Keratinocyte (primary cell): ENCODE measurements around the gene LIN28A. TPM values are rescaled to one million over a fixed set of nuclear protein-coding genes. Genes with fewer than 3 reads are reported as not detected.
A peak's percentile ranks its signal among the peaks of the same experiment; 100 is the strongest.

Source experiments
- DNase-seq: peaks from one replicate; pipeline ENCODE4 v3.0.0-alpha.2; 2011; ENCODE audit warnings: low read depth, missing footprints, low spot score
- FAIRE-seq: peaks from 2 replicates; lab custom pipeline; 2011; peaks lifted over from hg19 to GRCh38; lab: Jason Lieb, UNC
- H2AFZ ChIP-seq: 2 replicates; pipeline ENCODE4 v1.6.0; 2012; ENCODE audit warnings: low read length, control low read depth, inconsistent platforms; ENCODE audit not compliant: control insufficient read depth
- H3K27ac ChIP-seq: 2 replicates; pipeline ENCODE4 v1.5.1; 2011; ENCODE audit warnings: low read length; ENCODE audit not compliant: control insufficient read depth, insufficient read depth
- H3K27me3 ChIP-seq: 3 replicates; pipeline ENCODE4 v1.6.0; 2011; ENCODE audit warnings: low read length; ENCODE audit not compliant: control insufficient read depth, insufficient read depth; ENCODE audit errors: extremely low read depth
- H3K36me3 ChIP-seq, 2 experiments: 2 replicates in 1 of 2; 3 replicates in 1 of 2; pipeline ENCODE4 v1.5.1; 2011; ENCODE audit warnings: low read length in 2 of 2, mild to moderate bottlenecking in 1 of 2; ENCODE audit not compliant: control insufficient read depth in 2 of 2, insufficient read depth in 2 of 2; ENCODE audit errors: extremely low read depth in 1 of 2
- H3K4me1 ChIP-seq: 3 replicates; pipeline ENCODE4 v1.5.1; 2011; ENCODE audit warnings: low read length; ENCODE audit not compliant: control insufficient read depth, insufficient read depth; ENCODE audit errors: extremely low read depth
- H3K4me2 ChIP-seq: 3 replicates; pipeline ENCODE4 v1.6.0; 2011; ENCODE audit warnings: low read depth, low read length; ENCODE audit not compliant: control insufficient read depth, insufficient read depth; ENCODE audit errors: extremely low read depth
- H3K4me3 ChIP-seq, 3 experiments: fragments of 200-600 bp in 1 of 3; sonication (generic) in 1 of 3; 2 replicates in 2 of 3; 3 replicates in 1 of 3; pipeline ENCODE4 v1.5.1; 2011 to 2016; ENCODE audit warnings: low read length in 3 of 3, mild to moderate bottlenecking in 3 of 3, control low read depth in 2 of 3, inconsistent platforms in 1 of 3, low read depth in 1 of 3, mixed read lengths in 1 of 3, mixed run types in 1 of 3, moderate library complexity in 1 of 3; ENCODE audit not compliant: control insufficient read depth in 2 of 3, insufficient read depth in 2 of 3; ENCODE audit errors: extremely low read depth in 1 of 3
- H3K79me2 ChIP-seq: 2 replicates; pipeline ENCODE4 v1.6.0; 2012; ENCODE audit warnings: low read length; ENCODE audit not compliant: control insufficient read depth, insufficient read depth
- H3K9ac ChIP-seq: 3 replicates; pipeline ENCODE4 v1.6.0; 2011; ENCODE audit warnings: low read length; ENCODE audit not compliant: control insufficient read depth, insufficient read depth; ENCODE audit errors: extremely low read depth
- H3K9me1 ChIP-seq: 3 replicates; pipeline ENCODE4 v1.6.0; 2011; ENCODE audit warnings: low read length; ENCODE audit not compliant: control insufficient read depth, insufficient read depth; ENCODE audit errors: extremely low read depth
- H3K9me3 ChIP-seq: 2 replicates; pipeline ENCODE4 v1.5.1; 2012; ENCODE audit warnings: low read depth, low read length; ENCODE audit not compliant: control insufficient read depth
- H4K20me1 ChIP-seq: 3 replicates; pipeline ENCODE4 v1.6.0; 2011; ENCODE audit warnings: low read length; ENCODE audit not compliant: control insufficient read depth, insufficient read depth; ENCODE audit errors: extremely low read depth
- EZH2 ChIP-seq: IDR thresholded peaks from one replicate; pipeline ENCODE4 v1.6.1; 2012; ENCODE audit warnings: inconsistent platforms, mild to moderate bottlenecking, low read length, moderate library complexity
- dilution Hi-C: fragments of 300-500 bp; cut with MboI; formaldehyde crosslinking; loops from one replicate; pipeline ENCODE4 v1.7.0; 2020; ENCODE audit warnings: low sequenced_read_pairs; ENCODE audit not compliant: extremely low pct_ligation_motif_present
- polyA plus RNA-seq, 5 experiments: library from polyadenylated mRNA; depleted of rRNA in 3 of 5; stranded (reverse) in 3 of 5; stranded (forward) in 1 of 5; unstranded in 1 of 5; fragments of >200 nt; gene quantifications; 1 replicate in 1 of 5; 2 replicates in 3 of 5; 3 replicates in 1 of 5; pipeline versions ENCODE4 v1.2.1 to v1.2.3, GENCODE V29; 2011 to 2012; ENCODE audit warnings: missing spikeins in 2 of 5, low read depth in 1 of 5, low replicate concordance in 1 of 5
- TF ChIP-seq, protein P1 (sequence below), 3 experiments: IDR thresholded peaks in 1 of 3; conservative IDR thresholded peaks in 1 of 3; optimal IDR thresholded peaks in 1 of 3; 2 replicates in 2 of 3; 3 replicates in 1 of 3; pipeline versions ENCODE3 to v1.5.1; 2011; ENCODE audit warnings: low read length in 3 of 3, mild to moderate bottlenecking in 3 of 3, moderate library complexity in 2 of 3, control low read depth in 1 of 3, inconsistent platforms in 1 of 3; ENCODE audit not compliant: insufficient read depth in 2 of 3; ENCODE audit errors: extremely low read depth in 1 of 3

The LIN28A gene
- polyA plus RNA-seq, 1 donor (not counting 4 experiments of a cell fraction or from before 2014, with no cell fraction given): not detected

- no peaks in the 10 kb centered on the region for H3K79me2 ChIP-seq
- TF ChIP-seq, protein P1, sequence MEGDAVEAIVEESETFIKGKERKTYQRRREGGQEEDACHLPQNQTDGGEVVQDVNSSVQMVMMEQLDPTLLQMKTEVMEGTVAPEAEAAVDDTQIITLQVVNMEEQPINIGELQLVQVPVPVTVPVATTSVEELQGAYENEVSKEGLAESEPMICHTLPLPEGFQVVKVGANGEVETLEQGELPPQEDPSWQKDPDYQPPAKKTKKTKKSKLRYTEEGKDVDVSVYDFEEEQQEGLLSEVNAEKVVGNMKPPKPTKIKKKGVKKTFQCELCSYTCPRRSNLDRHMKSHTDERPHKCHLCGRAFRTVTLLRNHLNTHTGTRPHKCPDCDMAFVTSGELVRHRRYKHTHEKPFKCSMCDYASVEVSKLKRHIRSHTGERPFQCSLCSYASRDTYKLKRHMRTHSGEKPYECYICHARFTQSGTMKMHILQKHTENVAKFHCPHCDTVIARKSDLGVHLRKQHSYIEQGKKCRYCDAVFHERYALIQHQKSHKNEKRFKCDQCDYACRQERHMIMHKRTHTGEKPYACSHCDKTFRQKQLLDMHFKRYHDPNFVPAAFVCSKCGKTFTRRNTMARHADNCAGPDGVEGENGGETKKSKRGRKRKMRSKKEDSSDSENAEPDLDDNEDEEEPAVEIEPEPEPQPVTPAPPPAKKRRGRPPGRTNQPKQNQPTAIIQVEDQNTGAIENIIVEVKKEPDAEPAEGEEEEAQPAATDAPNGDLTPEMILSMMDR (optimal IDR thresholded peaks at IDR 0.05 in 1 of 3, IDR thresholded peaks at IDR 0.05 in 1 of 3, conservative IDR thresholded peaks at IDR 0.05 in 1 of 3; ENCODE audit: extremely low read depth in 1 of 3, insufficient read depth in 2 of 3, low read length in 3 of 3): no peak
- TF ChIP-seq EZH2: peak; percentile 68
- no peaks in the 10 kb centered on the region for H3K9me3 ChIP-seq
- no peaks in the 10 kb centered on the region for H3K9me1 ChIP-seq
- H3K27me3 ChIP-seq: peaks cover 55% of the 10 kb centered on the region
- H3K27ac ChIP-seq: no peak overlapping the region
- H3K36me3 ChIP-seq: no peaks in the 10 kb centered on the region
- no peak overlapping the region for H3K4me2 ChIP-seq
- H3K9ac ChIP-seq: no peak overlapping the region
- H2AFZ ChIP-seq: no peak overlapping the region
- H4K20me1 ChIP-seq: peaks cover 6% of the 10 kb centered on the region
- dilution Hi-C loops: no loop called here
- H3K4me1 ChIP-seq: no peaks in the 10 kb centered on the region
- DNase-seq (no peak), FAIRE-seq (no peak)
- no peak overlapping the region for H3K4me3 ChIP-seq
These were observed 1.3 kb upstream of the LIN28A start for GRCh38 chr1:26409191-26409807.

GRCh38 chr1:26411624-26412074 is 1.0 kb downstream of the LIN28A start:
- Histone ChIP-seq H3K4me1 (no peaks in the 10 kb centered on the region), H3K79me2 (no peaks in the 10 kb centered on the region), H3K4me3 (no peak overlapping the region), H2AFZ (no peak overlapping the region), H3K4me2 (no peak overlapping the region), H3K9me1 (no peaks in the 10 kb centered on the region), H4K20me1 (peaks cover 6% of the 10 kb centered on the region), H3K27me3 (peaks cover 72% of the 10 kb centered on the region), H3K36me3 (no peaks in the 10 kb centered on the region), H3K27ac (no peak overlapping the region), H3K9me3 (no peaks in the 10 kb centered on the region), H3K9ac (no peak overlapping the region)
- no peak for DNase-seq
- dilution Hi-C loops: no loop called here
- FAIRE-seq: no peak
- no peak for TF ChIP-seq EZH2
- TF ChIP-seq, protein P1 (optimal IDR thresholded peaks at IDR 0.05 in 1 of 3, IDR thresholded peaks at IDR 0.05 in 1 of 3, conservative IDR thresholded peaks at IDR 0.05 in 1 of 3; ENCODE audit: extremely low read depth in 1 of 3, insufficient read depth in 2 of 3, low read length in 3 of 3): no peak
